ENCODE results near the gene TAF6L. TPM values are rescaled to one million over a fixed set of nuclear protein-coding genes. Genes with fewer than 3 reads are reported as not detected.

TAF6L gene
- total RNA-seq, 1 experiment from 2014 or later, result 37.7 TPM

DNA sequence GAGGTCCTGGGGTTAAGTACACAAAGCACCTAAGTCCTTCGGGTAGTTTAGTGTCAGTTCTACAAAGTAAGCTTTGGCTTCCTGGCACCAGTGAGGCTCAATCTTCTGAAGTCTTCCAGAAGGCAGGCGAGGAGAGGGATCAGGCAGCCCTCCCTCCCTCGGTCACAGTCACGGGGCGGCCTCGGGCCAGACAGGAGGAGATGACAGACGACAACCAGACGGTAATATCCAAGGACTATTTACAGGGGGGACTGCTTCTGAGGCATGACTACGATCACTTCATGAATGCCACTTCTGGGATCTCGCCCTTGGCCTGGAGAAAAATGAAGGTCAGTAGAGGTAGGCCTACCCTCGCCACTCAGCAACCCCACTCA lies 21.0 kb downstream of the TAF6L start:
- H3K9me3 Mint-ChIP-seq, result no peaks in the 10 kb centered on the region; a peak in 1 of 5 replicates
- peak; percentile 52 for DNase-seq
- Histone ChIP-seq H3K79me2 (ENCODE audit: insufficient read depth, low read length) (no peaks in the 10 kb centered on the region; the same call in 1 of the 2 replicates), H4K91ac (ENCODE audit: insufficient read length, low read depth, low read length) (no peak overlapping the region), H3K14ac (ENCODE audit: insufficient read depth, low read length) (no peak overlapping the region), H3K79me1 (ENCODE audit: insufficient read depth, low read depth, low read length, poor library complexity, severe bottlenecking) (no peaks in the 10 kb centered on the region), H2BK20ac (ENCODE audit: low read depth, low read length, poor library complexity, severe bottlenecking) (no peak overlapping the region), H3K56ac (ENCODE audit: insufficient read length, low read depth, low read length) (no peak overlapping the region), H3K18ac (ENCODE audit: insufficient read length, low read depth, low read length) (no peak overlapping the region), H3K9ac (ENCODE audit: extremely low read depth, insufficient read length, low read length) (no peak overlapping the region), H2BK120ac (ENCODE audit: low read depth, low read length, poor library complexity, severe bottlenecking) (no peak overlapping the region), H2BK5ac (ENCODE audit: insufficient read length, low read length) (no peak overlapping the region), H2BK15ac (ENCODE audit: low read depth, low read length) (no peak overlapping the region; the same call in 1 of the 2 replicates), H4K5ac (ENCODE audit: insufficient read length, low read depth, low read length) (no peak overlapping the region), H3K4me1 (ENCODE audit: insufficient read depth, low read length) (no peaks in the 10 kb centered on the region), H3K4me2 (ENCODE audit: insufficient read depth, insufficient read length, low read length) (peak overlapping the region; percentile 74), H3K23ac (ENCODE audit: insufficient read length, low read depth, low read length) (no peak overlapping the region), H3K23me2 (ENCODE audit: insufficient read length, low read depth, low read length, poor library complexity, severe bottlenecking) (peaks cover 4% of the 10 kb centered on the region), H3K27me3 (ENCODE audit: insufficient read depth, low read length) (no peaks in the 10 kb centered on the region), H3K9me3 (ENCODE audit: control insufficient read depth, low read depth, low read length) (no peaks in the 10 kb centered on the region), H2AK5ac (ENCODE audit: insufficient read length, low read length) (no peak overlapping the region), H2BK12ac (ENCODE audit: insufficient read length, low read depth, low read length) (no peak overlapping the region), H3T11ph (ENCODE audit: low read length) (no peak overlapping the region), H2AFZ (ENCODE audit: low read length) (no peak overlapping the region), H3K27ac (ENCODE audit: insufficient read length, low read depth, low read length) (no peak overlapping the region), H3K4ac (ENCODE audit: low read depth, low read length) (no peak overlapping the region), H4K8ac (replicated peaks; ENCODE audit: insufficient read length, low read depth, low read length) (no peak overlapping the region), H4K20me1 (ENCODE audit: control insufficient read depth, insufficient read depth, insufficient read length) (no peaks in the 10 kb centered on the region)
- H3K27me3 Mint-ChIP-seq (ENCODE audit: low read depth), result no peaks in the 10 kb centered on the region; the same call in 1 of the 2 replicates
- peaks cover 24 to 30% of the 10 kb centered on the region in 2 experiments for H3K4me1 Mint-ChIP-seq
- TF ChIP-seq, protein P1, sequence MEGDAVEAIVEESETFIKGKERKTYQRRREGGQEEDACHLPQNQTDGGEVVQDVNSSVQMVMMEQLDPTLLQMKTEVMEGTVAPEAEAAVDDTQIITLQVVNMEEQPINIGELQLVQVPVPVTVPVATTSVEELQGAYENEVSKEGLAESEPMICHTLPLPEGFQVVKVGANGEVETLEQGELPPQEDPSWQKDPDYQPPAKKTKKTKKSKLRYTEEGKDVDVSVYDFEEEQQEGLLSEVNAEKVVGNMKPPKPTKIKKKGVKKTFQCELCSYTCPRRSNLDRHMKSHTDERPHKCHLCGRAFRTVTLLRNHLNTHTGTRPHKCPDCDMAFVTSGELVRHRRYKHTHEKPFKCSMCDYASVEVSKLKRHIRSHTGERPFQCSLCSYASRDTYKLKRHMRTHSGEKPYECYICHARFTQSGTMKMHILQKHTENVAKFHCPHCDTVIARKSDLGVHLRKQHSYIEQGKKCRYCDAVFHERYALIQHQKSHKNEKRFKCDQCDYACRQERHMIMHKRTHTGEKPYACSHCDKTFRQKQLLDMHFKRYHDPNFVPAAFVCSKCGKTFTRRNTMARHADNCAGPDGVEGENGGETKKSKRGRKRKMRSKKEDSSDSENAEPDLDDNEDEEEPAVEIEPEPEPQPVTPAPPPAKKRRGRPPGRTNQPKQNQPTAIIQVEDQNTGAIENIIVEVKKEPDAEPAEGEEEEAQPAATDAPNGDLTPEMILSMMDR (conservative IDR thresholded peaks at IDR 0.05), result no peak
- WGBS (ENCODE audit: extremely low coverage, insufficient read length, low lambda C conversion rate), result no CpG with 5 or more reads among the region's 11 CpGs
- peak overlapping the region in 2 of 3 experiments; percentile 85 to 86; a peak in 5 of 7 replicates for H3K27ac Mint-ChIP-seq
- peaks cover 43 to 85% (median 63%) of the 10 kb centered on the region in 3 experiments for H3K36me3 Mint-ChIP-seq (ENCODE audit: insufficient read depth in 1 of 3, low read depth in 3 of 3)
- peak overlapping the region; percentile 89 to 94 for H3K4me3 Mint-ChIP-seq
